NCI-H1694 (cell line): ENCODE data around the gene NLE1.
"Not testable (repeated sequence)": the region's sequence is repeated elsewhere in the genome, so short reads cannot be mapped to it uniquely, and the experiment has no call there.

ENCODE experiments used
- DNase-seq: peaks from one replicate; lab custom pipeline; 2025; lab: John Stamatoyannopoulos, UW

NLE1 gene

GRCh38 chr17:35127751-35128514, 14.2 kb downstream of the NLE1 start:
- no peak for DNase-seq

DNA sequence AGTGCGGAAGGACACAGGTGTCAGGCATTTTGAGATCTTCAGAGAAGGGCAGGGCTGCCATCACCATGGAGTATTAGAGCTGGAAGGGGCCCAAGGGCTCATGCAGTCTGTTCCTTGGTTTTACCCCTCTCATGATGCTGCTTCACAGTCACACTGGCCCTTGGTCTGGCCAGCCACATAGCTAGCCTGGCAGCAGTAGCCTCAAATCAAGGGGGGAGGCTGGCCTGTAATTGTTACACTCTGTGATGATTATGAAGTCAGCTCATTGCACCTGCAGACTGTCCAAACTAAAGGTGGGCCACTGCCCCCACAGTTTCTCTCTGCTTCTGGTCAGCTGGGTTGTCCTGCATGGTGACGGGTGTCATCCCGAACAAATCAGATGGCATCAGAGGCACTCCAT, 20.8 kb downstream of the NLE1 start, which contains the start of gene FNDC8:
Gene FNDC8 (plus strand): TSS at position 301 of the 400 bp plus-strand sequence. CDS start 79 bp downstream, at position 380.
- DNase-seq = no peak

DNA sequence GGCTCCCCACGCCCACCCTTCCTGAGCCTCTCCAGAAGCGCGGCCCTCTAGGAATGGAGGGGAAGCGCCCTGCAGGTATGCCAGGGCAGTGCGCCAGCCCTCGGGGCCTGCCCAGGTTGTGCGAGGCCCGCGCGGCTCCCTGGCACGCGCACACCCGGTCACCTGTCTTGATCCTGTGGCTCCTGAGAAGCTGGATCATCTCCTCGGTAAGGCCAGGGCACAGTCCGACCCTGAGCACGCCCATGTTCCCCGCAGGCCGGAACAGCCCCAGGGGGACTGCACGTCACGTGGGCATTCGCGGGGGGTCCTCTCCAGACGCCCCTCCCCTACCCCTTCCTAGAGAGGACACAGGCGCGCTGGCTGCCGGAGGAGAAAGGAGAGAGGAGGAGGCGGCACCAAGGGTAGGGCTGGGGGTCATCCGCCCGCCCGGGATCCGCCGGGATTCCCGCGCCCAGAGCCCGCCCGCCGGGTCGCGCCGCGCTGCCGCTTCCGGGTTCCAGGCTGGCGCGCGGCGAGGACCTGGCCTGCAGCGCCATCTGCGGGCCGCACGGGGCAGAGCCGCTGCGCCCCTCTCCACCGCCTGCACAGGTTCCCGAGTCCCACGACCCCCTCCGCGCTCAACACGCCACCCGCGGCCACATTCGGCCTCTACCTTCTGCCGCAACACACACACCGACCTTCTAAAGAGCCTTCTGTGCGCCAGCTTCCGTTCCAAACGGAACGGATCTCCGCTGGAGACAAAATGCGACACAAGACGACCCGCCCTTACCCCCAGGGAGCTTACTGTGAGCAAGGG, 22.5 kb downstream of the NLE1 start, which contains the start of gene RAD51D:
Gene RAD51D (minus strand): TSS at position 491 of the 796 bp plus-strand sequence. CDS start 247 bp downstream, at position 244.
- DNase-seq = peak; percentile 82

DNA sequence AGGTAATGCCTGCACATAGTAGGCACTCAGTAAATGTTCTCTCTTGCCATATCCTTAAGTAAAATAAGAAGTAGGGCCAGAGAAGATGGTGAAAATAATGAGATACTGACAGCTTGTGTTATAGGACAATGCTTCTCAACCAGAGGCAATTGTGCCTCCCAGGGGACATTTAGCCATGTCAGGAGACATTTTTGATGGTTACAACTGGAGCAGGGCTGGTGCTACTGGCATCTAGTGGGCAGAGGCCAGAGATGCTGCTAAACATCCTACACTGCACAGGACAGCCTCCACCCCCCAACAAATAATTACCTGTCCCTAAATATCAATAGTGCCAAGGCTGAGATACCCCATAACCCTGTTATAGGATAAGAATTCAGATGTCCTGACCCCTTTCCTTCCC, 24.1 kb downstream of the NLE1 start:
- no peak for DNase-seq

- no peak for DNase-seq
Measured at GRCh38 chr17:35116845-35117244, 25.3 kb downstream of the NLE1 start.

- DNase-seq = not testable (repeated sequence)
Measured at GRCh38 chr17:35110791-35111190, 31.3 kb downstream of the NLE1 start.

DNA sequence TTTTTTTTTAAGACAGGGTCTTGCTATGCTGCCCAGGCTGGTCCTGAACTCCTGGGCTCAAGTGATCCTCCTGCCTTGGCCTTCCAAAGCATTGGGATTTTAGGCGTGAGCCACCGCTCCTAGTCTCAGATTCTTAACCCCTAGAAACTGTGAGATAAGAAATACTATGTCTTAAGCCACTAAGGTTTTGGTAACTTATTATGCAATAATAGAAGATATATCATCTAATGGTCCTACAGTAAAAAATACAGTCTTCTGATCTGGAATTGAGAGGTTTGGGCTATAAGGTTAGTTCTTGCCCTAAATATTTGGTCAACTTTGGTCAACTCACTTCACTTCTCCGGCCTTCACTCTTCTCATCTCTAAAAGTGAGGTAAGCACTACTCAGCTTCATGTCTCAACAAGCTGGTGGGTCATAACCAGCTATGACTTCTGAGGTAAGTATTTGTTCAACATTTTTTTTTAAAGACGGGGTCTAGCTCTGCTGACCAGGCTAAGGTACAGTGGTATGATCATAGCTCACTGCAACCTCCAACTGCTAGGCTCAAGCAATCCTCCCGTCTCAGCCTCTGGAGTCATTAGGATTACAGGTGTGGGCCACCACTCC, 37.2 kb downstream of the NLE1 start:
- DNase-seq = no peak

DNA sequence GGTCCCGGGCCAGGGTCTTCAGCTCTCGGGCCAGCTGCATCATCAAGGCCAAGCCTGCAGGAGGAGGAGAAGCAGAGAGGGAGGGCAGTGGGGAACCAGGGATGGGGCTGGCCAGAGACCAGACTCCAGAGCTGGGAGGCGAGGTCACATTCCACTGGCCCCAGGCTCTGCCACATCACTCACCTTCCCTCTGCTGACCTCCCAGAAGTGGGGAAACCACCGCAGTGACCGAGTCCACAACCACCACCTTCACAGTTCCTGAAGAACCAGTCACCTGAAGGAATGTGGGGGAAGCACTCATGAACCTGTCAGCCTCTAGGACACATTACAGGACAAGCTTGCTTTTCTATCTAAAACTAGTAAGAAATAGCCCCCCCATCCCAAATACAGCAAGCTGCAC, 38.8 kb downstream of the NLE1 start:
- DNase-seq = no peak

GRCh38 chr17:35101725-35102124, 40.4 kb downstream of the NLE1 start:
- no peak for DNase-seq

DNA sequence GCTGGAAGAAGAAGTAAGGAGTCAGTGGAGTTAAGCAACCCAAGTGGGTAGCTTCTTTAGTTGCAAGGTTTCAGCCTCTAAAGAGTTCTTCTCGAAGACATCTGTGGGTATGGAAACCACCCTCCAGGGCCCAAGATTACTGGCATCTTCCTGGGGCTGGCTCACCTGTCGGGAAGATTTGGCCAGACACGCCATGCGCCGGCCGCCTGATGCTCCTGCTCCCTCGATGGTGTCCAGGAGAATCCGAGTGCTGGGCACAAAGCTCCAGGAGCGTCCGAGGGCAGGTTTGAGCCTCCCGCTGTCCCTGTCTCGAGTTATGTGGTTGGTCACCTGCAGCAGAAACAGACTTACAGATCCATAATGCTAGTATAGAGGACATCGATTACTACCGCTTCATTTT, 41.1 kb downstream of the NLE1 start:
- no peak for DNase-seq

DNA sequence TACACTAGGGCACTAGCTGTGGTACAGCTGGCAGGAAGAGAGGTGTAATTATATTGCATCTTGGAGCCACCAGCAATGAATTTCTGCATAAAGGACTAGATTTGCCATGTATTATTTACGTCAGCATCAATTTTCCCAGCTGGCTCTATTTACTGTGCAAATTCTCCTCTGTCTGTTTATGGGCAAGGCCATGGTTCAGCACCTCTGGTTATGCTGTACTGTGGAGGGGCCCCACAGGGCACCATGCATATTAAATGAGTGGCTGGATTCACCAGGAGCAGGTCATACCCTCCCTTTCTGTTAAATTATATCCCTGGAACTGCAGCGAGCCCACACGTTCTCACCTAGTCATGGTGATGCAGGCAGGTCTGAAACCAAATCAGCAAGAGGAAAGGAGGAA, 42.2 kb downstream of the NLE1 start:
- no peak for DNase-seq

DNA sequence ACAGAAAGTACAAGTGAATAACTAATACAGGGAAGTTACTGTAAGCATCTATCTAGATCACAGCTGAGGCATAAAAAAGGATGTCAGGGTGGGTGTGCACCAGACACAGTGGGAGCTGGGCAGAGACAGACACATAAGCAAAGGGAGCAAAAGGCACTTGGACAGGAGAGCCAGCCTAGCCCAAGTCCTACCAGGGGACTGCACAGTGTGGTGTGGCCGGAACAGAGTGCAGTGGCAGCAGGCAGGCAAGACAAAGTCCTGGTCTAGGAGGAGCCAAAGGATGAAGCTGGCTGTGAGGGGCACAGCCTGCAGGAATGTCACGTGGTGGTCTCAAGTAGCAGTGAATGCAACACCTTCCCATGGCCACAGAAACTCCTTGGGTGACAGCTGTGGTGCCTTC, 44.3 kb downstream of the NLE1 start:
- DNase-seq = no peak

- DNase-seq = no peak
Measured at GRCh38 chr17:35095741-35096140, 46.4 kb downstream of the NLE1 start.

GRCh38 chr17:35094902-35095301, 47.2 kb downstream of the NLE1 start:
- no peak for DNase-seq

GRCh38 chr17:35090707-35091106, 51.4 kb downstream of the NLE1 start:
- DNase-seq = not testable (repeated sequence)

GRCh38 chr17:35089586-35090296, 52.4 kb downstream of the NLE1 start:
- no peak for DNase-seq

- DNase-seq = peak; percentile 30
Measured at GRCh38 chr17:35088881-35089585, 53.1 kb downstream of the NLE1 start.

- DNase-seq = no peak
Measured at GRCh38 chr17:35088356-35088880, 53.7 kb downstream of the NLE1 start.

- DNase-seq = no peak
Measured at GRCh38 chr17:35087731-35088355, 54.3 kb downstream of the NLE1 start.

DNA sequence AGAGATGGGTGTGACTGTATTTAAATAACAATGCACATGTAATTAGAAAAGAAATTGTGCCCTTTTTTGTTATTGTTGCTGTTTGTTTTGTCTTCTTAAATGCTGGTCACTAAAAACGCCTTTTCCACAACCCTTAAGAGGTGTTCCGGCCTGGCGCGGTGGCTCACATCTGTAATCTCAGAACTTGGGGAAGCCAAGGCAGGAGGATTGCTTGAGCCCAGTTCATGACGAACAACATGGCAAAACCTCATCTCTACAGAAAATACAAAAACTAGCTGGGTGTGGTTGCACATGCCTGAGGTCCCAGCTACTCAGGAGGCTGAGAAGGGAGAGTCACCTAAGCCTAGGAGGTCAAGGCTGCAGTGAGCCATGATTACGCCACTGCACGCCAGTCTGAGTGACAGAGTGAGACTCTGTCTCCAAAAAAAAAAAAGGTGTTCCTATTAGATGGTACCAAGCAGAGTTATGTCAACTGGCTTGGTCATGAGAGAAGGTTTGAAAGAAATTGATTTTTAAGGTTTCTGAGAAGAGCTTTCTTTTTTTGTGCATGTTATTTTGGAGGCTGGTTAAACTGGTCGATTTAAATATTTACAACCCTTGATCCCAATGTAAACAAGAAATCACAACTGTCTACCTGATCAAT, 55.1 kb downstream of the NLE1 start:
- no peak for DNase-seq
